Keratinocyte (primary cell): ENCODE results near the gene KLF14.
"Not testable (repeated sequence)": the region's sequence is repeated elsewhere in the genome, so short reads cannot be mapped to it uniquely, and the experiment has no call there.

Experiments
- CTCF ChIP-seq, 3 experiments: IDR thresholded peaks in 1 of 3; conservative IDR thresholded peaks in 1 of 3; optimal IDR thresholded peaks in 1 of 3; 2 replicates in 2 of 3; 3 replicates in 1 of 3; pipeline versions ENCODE3 to v1.5.1; 2011; ENCODE audit warnings: low read length in 3 of 3, mild to moderate bottlenecking in 3 of 3, moderate library complexity in 2 of 3, control low read depth in 1 of 3, inconsistent platforms in 1 of 3; ENCODE audit not compliant: insufficient read depth in 2 of 3; ENCODE audit errors: extremely low read depth in 1 of 3
- EZH2 ChIP-seq: IDR thresholded peaks from one replicate; pipeline ENCODE4 v1.6.1; 2012; ENCODE audit warnings: inconsistent platforms, mild to moderate bottlenecking, low read length, moderate library complexity

GRCh38 chr7:130764569-130764968, 30.6 kb upstream of the KLF14 start:
- TF ChIP-seq CTCF (optimal IDR thresholded peaks at IDR 0.05 in 1 of 3, IDR thresholded peaks at IDR 0.05 in 1 of 3, conservative IDR thresholded peaks at IDR 0.05 in 1 of 3; ENCODE audit: extremely low read depth in 1 of 3, insufficient read depth in 2 of 3, low read length in 3 of 3); EZH2: not testable (repeated sequence)
